Activated CD8-positive, alpha-beta memory T cell treated with anti-CD3 and anti-CD28 coated beads, Interleukin-2, amount 50 U/mL, for 4 hours (primary cell): ENCODE measurements around the gene MCRS1.
A peak's percentile ranks its signal among the peaks of the same experiment; 100 is the strongest.
"Not testable (repeated sequence)": the region's sequence is repeated elsewhere in the genome, so short reads cannot be mapped to it uniquely, and the experiment has no call there.

ENCODE experiments used
- DNase-seq: peaks from one replicate; pipeline ENCODE4 v3.0.0-alpha.2; 2020

Gene MCRS1, protein sequence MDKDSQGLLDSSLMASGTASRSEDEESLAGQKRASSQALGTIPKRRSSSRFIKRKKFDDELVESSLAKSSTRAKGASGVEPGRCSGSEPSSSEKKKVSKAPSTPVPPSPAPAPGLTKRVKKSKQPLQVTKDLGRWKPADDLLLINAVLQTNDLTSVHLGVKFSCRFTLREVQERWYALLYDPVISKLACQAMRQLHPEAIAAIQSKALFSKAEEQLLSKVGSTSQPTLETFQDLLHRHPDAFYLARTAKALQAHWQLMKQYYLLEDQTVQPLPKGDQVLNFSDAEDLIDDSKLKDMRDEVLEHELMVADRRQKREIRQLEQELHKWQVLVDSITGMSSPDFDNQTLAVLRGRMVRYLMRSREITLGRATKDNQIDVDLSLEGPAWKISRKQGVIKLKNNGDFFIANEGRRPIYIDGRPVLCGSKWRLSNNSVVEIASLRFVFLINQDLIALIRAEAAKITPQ

DNA sequence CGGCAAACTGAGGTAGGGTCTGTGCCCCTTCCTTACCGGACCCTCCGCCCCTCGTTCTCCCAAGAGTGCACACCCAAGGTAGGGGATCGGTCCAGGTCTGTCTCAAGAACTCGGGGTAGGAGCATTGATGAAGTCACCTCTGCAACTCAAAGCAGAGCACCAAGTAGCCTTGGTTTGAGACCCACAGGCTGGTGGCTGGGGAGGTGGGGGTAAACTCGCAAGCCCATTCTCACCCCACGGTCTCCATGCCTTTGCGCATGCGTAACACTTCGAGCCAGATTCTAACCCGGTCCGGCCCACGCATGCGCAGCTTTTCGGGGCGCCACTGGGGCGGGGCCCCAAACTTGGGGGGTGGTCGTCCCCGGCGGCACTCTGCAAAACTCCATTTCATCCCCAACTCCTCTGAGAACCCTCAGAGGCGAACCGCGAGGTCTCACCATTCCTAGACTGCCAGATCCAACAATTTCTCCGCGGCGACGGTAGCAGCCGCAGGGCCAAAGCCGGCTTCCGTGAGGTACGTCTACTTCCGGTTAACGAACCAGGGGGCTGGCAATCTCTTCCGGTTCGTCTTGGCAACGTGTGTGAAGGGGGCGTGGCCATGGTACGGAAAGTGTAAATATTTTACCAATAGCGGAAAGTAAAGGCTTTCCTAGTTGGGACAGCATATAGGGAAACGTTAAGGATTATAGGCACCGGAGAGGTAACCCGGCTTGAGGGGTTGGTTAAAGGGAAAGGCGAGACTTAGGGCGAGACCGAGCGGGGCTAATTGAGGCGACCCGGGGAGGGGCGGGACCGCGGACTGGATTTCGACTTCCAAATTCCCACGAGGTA is at the start of gene MCRS1:
TSS of gene MCRS1 (minus strand) at position 532 of the 831 bp plus-strand sequence. CDS start 1,411 bp downstream, outside the sequence.
- DNase-seq = peak; percentile 87

DNA sequence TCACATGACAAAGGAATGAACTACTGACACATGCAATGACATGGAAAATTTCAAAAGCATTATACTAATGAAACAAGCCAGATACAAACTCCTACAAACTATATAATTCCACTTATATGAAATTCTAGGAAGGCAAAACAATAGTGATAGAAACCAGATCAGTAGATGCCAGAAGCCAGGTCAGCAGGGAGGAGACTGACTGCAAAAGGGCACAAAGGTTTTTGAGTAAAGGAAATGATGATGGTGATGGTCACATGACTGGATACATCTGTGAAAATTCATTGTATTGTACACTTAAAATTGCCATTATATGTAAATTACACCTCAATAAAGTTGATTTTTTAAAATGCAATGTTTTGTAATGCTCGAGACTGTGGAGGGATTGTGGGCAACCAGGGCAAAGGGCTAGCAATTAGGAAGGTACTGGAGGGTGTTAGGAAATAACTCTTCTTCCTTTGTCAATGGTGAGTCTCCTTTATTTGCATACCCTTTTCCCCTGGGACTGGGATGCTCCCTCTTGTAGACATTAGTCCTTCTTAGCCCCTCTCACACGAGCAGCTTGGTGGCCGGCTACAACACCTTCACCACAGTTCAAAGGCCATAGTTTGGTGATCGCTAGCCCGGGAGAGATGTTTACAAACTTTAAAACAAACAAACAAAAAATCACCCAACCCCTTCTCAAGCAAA is 48.7 kb upstream of the MCRS1 start:
- DNase-seq = no peak

DNA sequence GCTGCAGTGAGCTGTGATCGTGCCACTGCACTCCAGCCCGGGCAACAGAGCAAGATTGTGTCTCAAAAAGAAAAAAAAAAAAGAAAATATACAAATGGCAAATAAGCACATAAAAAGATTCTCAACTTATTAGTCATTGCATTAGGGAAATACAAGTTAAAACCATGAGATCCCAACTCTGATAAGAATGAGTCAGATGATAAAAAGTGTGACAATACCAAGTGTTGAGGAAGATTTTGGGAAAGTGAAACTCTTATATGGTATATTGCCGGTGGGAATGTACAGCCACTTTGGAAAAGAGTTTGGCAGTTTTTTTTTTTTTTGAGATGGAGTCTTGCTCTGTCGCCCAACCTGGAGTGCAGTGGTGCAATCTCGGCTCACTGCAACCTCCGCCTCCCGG is 47.8 kb upstream of the MCRS1 start:
- no peak for DNase-seq

DNA sequence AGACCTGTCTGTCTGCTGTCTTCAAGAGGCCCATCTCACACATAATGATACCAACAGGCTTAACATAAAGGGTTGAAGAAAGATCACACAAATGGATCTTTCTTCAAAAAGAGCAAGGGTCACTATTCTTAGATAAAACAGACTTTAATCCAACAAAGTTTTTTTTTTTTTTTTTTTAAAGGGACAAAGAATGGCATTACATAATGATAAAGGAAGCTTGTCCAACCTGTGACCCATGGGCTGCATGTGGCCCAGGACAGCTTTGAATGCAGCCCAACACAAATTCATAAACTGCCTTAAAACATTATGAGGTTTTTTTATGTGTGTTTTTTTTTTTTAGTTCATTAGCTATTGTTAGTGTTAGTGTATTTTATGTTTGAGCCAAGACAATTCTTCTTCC is 44.3 kb upstream of the MCRS1 start:
- no peak for DNase-seq

DNA sequence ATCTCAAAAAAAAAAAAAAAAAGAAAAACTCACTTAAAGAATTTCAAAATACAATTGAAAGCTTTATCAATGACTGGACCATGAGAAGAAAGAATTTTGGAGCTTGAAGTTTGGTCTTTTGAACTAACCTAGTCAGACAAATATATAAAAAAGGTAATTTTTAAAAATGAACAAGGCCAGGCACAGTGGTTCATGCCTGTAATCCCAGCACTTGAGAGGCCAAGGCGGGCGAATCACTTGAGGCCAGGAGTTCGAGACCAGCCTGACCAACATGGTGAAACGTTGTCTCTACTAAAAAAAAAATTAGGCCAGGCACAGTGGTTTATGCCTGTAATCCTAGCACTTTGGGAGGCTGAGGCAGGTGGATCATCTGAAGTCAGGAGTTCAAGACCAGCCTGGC is 42.8 kb upstream of the MCRS1 start:
- not testable (repeated sequence) for DNase-seq

DNA sequence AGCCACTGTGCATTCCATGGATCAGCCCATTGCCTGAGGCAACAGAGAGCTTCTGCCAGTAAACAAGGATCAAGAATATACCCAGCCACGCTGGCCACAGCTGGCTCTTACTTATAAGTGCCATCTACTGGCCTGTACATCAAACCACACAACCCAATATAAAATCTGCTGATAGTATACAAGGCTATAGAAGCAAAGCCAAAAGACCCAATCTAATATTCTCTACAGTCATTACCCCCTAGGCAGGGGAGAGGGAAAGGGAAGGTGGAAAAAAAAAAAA is 41.9 kb upstream of the MCRS1 start:
- DNase-seq = no peak

DNA sequence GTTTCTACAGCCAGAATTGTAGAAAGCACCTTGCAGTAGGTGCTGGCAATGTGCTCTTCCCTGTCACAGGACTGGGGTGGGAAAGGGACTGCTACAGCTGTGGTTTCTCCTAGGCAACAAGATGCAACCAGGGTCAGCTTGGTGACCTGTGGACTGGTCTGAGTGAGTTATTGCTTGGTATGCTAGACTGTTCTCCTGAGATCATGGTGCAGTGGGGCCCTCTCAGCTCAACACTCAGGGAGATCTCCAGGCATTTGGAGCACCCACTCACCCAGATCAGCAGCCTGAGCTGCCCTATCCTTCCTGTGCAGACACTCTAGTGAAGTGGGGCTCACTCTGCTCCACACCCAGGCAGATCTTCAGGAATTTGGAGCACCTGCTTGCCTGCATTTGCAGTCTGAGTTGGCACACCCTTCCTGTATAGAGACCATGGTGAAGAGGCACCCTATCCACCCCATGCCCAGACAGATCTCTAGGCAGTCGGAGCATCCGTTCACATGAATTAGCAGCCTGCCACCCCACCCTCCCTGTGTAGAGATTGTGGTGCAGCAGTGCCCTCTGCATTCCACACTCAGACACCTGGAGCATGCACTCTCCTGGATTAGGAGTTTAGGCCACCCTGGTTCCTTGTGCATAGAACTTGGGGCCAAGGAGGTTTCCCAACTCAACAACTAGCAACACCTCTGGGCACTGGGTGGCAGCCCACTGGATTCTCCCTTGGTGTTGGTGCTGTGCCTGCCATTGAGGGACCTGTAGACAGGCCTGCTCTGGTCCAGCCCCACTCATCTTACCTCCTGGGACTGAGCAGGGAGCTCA is 41.3 kb upstream of the MCRS1 start:
- no peak for DNase-seq

DNA sequence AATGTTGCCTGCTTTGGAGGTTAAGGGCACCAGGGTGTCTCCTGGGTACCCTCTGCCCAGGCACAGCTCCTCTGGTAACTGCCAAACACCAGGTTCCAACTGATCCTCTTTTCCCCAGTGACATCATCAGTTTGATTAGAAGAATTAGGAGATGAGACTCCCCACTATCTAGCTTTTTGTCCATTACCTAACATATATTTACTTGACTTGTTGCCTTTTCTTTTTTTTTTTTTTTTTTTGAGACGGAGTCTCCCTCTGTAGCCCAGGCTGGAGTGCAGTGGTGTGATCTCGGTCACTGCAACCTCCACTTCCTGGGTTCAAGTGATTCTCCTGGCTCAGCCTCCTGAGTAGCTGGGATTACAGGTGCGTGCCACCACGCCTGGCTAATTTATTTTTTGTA is 37.6 kb upstream of the MCRS1 start, which contains the start of gene FAM186B:
TSS of gene FAM186B (minus strand) at position 101 of the 400 bp plus-strand sequence. CDS start 162 bp downstream, outside the sequence.
- not testable (repeated sequence) for DNase-seq

DNA sequence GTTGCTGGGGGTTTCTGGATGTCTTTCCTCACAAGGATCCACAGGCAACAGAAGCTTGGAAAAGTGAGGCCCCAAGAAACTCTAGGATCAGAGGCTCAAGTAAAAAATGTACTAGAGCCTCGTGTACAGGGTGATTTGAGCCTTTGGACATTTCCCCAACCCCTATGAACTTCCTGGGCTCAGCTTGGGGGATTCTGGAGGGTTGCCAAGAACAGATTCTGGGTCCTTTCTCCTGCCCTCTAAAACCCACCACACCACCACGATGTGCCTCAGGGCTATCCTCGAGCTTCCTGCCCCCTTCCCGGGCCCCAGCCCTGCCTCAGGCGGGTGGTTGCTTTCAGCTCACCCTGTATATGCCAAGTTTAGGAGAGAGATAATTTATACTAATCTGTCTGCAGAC is 36.9 kb upstream of the MCRS1 start:
- no peak for DNase-seq

DNA sequence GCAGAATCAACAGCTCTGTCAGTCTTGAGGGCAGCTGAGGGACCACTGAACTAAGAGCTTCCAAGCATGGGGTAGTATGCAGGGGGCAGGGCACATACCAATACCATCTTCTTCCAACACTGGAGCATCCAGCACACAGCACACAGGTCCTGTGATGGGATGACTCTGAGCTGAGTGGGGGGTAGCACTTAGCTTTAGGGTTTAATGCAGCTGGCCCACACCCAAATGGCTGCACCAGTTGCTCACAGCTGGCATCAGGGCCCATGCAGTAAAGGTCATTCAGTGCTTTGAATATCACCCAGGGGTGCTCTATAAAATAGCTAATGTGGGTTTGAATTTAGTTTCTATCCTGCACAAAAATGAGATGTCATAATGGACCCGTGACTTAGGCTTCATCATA is 35.8 kb upstream of the MCRS1 start:
- DNase-seq = no peak

DNA sequence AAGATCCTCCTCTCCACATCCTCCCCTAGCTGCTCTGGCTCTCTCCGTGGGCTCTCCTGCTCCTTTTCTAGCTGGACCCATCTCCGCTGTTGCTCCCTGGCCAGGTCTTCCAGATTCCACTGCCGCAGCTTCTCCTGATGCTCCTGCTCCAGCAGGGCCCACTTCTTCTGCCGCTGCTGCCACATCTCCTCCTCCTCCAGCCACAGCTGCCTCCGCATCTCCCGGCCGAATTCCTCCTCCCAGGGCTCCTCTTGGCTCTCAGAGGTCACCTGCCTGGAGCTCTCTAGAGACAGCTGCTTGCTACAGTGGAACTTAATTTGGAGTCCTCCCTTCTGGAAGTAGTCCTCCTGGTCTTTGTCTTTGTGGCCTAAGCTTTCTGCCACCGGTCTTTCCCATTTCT is 32.0 kb upstream of the MCRS1 start:
- DNase-seq = no peak

DNA sequence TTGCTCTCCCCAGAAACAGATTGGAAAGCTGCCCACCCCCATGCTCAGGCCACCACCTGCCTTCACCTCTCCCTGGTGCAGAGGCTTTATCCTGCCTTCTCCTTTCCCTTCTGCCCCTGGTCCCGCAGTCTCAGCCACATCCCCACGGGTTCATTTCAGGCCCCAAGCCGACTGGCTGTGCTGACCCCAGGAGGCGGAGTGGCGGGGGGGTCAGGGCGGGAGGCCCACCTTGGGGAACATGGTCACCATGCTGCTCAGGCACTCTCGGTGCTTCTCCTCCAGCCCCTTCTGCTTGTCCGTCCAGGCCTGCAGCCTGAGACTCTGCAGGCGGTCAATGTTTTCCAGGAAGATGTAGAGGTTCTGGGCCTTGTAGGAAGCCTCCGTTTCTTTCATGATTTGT is 30.6 kb upstream of the MCRS1 start:
- no peak for DNase-seq

DNA sequence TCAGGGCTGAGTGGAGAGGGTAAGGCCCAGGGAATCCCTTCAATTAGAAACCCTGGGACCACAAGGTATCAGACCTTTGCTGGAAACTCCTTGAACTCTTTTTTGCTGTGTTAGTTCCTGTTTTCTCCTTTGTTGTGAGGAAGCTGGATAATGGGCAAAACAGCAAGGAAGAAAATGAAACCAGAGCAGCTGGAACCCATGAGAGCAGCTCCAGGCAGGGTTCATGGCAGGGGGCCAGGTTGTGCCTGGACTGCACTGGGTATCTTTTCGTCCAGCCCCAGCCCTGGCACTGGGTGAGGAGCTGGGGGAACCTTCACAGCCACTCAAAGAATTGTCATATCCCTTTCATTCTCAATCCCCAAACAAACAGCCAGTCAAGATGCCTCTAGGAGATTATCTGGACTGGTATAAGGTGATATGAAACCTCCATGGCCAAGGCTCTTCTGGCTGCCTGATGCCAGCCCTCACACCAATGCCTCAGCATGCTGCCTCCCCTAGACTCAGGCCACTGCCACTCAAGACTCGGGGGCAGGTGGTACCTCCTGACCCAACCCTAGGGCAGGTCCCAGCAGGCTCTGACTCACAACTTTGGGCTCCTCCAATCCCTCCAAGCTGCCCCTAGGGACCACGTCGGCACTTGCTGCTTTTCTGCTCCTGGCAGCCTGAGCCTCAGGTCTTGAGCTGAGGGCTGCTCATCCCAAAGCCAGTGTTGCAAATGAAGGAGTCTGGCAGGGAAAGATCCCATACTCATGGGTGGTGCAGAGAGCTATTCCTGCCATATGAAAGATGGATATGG is 21.0 kb upstream of the MCRS1 start:
- DNase-seq = no peak

DNA sequence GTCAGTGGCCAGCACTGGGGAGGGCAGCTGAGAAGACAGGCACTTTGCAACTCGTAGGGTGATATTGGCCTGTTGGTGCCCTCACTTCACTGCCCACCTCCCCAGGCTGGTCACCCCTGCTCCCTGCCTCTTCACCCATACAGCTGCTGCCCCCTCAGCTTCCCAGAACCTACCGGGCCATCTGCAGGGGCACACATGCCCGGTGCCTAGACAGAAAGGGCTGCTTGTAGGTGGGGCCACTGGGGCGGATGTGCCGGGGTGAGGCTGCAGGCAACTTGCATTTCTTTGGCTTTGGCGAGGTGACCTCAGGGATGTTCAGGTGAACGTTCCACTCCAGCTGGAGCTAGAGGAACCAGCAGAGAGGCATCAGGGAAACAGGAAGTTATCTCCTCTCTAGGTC is 20.3 kb upstream of the MCRS1 start:
- no peak for DNase-seq

DNA sequence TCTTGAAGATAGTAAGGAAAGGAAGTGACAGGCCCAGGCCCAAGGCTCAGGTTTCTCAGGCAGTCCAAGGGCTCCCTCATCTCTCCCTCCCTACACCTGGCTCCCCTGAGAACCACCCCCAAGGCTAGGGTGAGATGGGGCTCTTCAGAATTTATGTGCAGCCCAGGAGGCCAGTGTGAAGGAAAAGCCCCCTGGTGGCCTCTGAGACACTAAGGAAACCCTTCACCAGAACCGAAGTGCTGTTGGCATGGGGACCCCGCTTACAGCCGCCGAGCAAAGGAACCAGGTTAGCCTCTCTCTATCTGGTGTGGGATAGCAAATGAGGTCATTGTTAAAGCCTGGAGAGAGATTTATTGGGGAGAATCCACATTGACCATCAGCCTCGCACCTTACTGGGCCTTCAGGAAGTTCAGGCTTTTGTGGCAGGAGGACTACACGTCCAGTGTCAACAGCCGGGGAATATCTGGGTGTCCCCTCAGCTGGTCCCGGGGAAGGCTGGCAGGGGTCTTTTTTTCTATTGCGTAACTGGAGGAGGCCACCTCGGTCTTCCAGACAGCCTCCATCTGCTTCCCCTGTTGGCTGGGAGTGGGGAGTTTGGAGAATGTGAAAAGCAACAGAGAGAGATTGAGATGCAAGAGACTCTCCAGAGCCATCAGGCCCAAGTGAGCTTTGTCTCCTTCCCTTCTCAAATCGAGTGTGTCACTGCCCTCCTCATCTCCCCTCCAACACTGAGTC is 19.4 kb upstream of the MCRS1 start:
- DNase-seq = no peak

DNA sequence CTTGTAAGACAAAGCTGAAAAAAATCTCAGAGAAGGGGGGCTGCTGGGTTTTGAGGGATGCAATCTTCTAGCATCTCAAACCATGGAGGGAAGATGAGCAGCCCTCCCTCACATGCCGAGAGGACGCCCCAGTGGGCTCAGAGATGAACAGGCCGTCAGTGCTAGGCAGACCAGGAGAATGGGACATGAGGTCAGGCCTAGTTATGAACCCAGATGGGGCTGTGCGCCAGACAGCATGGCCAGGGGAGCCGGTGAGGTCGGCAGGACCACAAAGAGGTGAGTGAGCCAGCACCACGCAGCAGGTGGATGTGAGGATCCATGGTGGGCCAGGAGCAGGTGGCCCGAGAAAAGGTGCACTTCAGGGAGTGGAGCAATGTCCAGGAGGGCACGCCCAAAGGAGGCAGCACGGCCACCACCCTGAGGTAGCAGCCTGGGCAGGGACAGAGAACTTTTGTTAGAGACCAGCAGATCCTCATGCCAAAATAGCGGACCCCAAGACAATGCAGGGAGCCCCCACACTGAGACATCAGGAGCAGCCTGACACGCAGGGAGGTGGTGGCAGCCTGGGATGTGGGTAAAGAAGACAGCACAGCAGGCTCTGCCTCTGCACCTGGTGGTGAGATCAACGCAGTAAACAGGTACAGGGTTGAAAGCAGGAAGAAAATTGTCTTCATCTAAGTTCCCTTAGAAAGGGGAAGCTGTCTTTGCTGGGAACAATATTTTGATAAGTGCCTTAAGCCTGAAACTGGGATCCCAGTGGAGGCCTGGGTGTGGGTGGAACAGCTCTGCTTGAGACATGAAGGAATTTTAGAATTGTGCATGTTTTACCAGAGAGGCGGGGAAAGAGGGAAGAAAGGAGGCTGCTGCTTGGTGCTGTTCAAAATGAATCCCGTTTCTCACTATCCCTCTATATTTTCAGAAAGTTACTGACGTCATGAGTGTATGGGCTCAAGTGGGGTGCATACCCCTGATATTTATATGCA is 17.8 kb upstream of the MCRS1 start:
- no peak for DNase-seq

DNA sequence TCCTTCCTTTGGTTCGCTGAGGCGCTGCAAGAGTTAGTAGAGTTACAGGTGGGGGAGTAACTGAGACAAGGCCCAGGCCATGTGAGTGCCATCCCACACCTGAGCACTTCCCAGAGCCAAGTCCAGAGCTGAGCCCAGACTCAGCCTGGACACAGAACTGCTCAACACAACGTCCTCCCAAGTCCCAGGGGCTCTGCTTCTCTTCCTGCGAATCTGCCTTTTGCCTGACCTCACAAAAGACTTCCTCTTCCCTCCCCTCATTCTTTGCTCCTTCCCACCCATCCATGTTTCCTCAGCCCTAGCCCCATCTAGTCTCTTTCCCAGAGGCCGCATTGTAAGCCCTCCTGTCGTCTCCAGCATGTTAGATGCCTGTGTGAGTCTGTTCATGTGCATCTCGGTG is 16.6 kb upstream of the MCRS1 start:
- DNase-seq = no peak

DNA sequence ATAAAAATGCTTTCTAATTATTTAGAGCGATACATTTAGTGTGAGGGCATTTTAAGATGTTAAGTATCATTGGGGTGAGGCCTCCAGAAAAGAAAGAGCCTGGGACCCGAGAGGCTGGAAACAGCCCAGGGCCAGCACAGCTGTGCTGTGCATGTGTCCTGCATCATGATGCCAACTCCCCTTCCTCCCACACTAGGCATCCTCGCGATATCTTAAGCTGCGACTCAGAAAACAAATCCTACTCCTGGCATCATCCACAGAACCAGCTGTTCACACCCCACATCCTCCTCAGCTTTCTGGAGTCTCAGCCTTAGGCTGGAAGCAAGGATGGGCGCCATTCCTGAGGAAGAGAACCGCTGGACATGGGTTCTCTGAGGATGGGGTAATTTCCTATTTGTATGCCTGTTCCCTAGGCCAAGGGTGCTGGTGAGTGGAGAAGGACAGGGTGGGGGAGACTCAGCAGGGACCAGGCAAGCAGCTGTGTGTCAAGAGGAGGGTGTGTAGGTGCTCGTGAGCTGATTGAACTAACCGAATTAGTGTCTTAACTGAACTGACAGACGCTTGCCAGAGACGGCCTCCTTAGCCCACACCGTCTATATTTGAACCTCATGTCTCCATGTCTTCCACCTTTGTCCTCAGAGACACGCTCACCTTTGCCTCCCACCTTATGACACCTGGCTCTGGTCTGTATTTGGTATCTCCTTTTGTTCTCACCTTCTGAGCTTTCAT is 15.6 kb upstream of the MCRS1 start:
- DNase-seq = no peak

DNA sequence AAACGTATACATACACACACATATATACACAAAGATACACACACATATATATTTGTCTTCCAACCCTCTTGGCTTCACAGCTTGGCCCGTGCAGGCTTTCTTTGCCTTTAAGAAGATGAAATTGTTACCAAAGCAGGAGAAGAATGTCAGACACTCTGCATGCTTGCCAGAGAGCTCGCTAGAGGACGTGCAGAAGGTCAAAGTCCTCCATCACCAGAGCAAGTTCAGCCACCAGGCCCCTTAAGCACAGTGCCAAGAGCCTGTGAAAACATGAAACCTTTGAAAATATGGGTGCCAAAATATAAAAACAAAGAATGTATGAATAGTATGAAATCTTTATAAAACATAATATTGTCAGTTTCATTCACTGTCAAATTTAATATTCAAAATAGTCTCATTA is 14.9 kb upstream of the MCRS1 start:
- DNase-seq = no peak
